ENCODE results near the gene OLFML2A. TPM values are rescaled to one million over a fixed set of nuclear protein-coding genes. Genes with fewer than 3 reads are reported as not detected.

Gene OLFML2A
- total RNA-seq, 2 experiments from 2014 or later = 4.4 to 6.7 TPM

DNA sequence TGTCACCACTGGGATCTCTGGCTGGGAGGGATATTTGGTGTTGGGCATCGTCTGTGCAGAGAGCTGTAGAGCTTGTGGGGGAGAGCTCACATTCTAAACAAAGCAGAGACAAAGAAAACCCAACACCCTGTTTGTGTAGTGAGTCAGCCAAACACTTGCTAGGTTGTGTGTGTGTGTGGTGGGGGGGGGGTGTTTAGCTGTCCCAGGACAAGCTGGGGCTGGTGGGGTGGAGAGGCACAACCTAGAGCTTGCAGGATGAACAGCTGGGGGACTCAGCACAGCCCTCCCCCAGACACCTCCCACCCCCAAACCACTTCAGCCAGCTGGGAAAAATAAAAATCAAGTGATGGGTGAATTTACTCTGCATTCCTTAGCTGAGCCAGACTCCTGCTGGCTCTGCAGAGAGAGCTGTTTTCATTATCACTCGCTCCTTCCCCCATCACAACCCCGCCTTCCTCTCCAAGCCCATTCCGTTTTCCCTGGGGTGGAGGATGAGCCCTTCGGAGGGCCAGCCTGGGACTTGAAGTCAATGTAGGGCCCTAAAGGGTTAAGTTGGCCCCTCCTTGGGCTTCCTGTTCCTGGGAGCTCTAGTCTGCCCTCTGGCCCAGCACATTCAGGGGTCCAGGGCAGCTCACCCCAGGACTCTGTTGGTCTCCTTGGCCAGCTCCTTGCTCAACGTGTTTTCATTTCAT lies 2.6 kb downstream of the OLFML2A start:
- H3K79me2 ChIP-seq (ENCODE audit: insufficient read depth, low read depth, low read length) = no peaks in the 10 kb centered on the region
- peaks cover 19% of the 10 kb centered on the region for H3K4me1 ChIP-seq (ENCODE audit: insufficient read depth, low read length, poor library complexity, severe bottlenecking)
- no TSS peak for BruUV-seq (replicated peaks)
- no peak overlapping the region for H3K4me2 ChIP-seq (ENCODE audit: low read length)
- ChIA-PET POLR2A (interaction anchor here (0.5 to 1.6 kb wide), 3 partner anchors 10 to 543 kb away, joined by 3 to 5 read pairs (median 5); no protein-coding TSS in a partner anchor), CTCF (ENCODE audit: unreplicated experiment) (interaction anchor here (0.8 to 1.1 kb wide), 3 partner anchors 9 to 114 kb away, joined by 3 to 4 read pairs (median 3); partner anchors contain the start of genes ARPC5L, NR6A1 and RPL35)
- no peak for DNase-seq (ENCODE audit: low spot score)
- H3K9me3 ChIP-seq (ENCODE audit: low read length) = no peaks in the 10 kb centered on the region
- H2AFZ ChIP-seq (ENCODE audit: low read length) = no peak overlapping the region
- TF ChIP-seq, protein P1, sequence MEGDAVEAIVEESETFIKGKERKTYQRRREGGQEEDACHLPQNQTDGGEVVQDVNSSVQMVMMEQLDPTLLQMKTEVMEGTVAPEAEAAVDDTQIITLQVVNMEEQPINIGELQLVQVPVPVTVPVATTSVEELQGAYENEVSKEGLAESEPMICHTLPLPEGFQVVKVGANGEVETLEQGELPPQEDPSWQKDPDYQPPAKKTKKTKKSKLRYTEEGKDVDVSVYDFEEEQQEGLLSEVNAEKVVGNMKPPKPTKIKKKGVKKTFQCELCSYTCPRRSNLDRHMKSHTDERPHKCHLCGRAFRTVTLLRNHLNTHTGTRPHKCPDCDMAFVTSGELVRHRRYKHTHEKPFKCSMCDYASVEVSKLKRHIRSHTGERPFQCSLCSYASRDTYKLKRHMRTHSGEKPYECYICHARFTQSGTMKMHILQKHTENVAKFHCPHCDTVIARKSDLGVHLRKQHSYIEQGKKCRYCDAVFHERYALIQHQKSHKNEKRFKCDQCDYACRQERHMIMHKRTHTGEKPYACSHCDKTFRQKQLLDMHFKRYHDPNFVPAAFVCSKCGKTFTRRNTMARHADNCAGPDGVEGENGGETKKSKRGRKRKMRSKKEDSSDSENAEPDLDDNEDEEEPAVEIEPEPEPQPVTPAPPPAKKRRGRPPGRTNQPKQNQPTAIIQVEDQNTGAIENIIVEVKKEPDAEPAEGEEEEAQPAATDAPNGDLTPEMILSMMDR (conservative IDR thresholded peaks at IDR 0.05; ENCODE audit: low read length) = no peak
- TF ChIP-seq EZH2phosphoT487 (IDR thresholded peaks at IDR 0.05; ENCODE audit: borderline replicate concordance, low read depth, low read length) = no peak
- H3K36me3 ChIP-seq (ENCODE audit: insufficient read depth, low read length) = no peaks in the 10 kb centered on the region
- H3K4me3 ChIP-seq (ENCODE audit: low read depth, low read length, poor library complexity, severe bottlenecking) = no peak overlapping the region
- H3K27ac ChIP-seq (ENCODE audit: low read depth, low read length, poor library complexity, severe bottlenecking) = no peak overlapping the region
- H4K20me1 ChIP-seq (ENCODE audit: insufficient read depth, low read length) = no peaks in the 10 kb centered on the region
- H3K9me2 ChIP-seq (ENCODE audit: insufficient read depth, low read length) = no peaks in the 10 kb centered on the region
- intact Hi-C loops (cut with micrococcal nuclease; ENCODE audit: unreplicated experiment) = loop anchor here (10.0 kb wide), 1 partner anchor 985 kb away; no protein-coding TSS in a partner anchor

DNA sequence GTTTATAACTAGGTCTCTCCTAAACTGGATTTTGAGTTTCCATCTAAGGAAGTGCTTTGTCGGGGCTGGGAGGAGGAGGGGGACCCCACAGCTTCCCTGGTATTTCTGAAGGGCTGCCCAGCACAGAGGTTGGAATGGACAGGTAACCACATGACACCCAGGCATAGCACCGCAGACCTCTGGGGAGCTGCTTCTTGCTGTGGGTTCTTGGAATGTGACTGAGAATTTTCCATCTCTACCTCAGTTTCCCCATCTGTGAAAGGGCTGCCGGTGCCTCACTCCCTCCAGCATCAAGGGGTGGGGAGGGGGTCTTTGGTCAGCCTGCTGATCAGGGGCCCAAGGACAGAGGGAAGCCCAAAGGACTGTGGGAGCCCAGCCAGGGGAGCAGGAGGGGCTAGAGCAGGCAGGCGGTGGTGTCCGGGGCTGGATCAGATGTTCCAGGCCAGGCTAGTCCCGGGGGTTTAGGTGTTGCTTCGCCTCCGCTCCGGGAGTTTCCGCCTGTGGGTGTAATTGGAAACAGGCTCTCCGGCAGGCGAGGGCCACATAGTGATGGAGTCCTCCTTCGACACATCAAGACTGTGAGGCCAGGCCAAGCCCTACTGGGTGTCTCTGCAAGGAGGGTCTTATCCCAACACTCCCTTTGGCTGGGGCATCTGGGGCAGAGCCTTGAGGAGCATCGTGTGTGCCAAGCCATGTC lies 3.3 kb downstream of the OLFML2A start:
- Histone ChIP-seq H4K20me1 (ENCODE audit: insufficient read depth, low read length) (no peaks in the 10 kb centered on the region), H2AFZ (ENCODE audit: low read length) (no peak overlapping the region), H3K79me2 (ENCODE audit: insufficient read depth, low read depth, low read length) (no peaks in the 10 kb centered on the region), H3K4me2 (ENCODE audit: low read length) (no peak overlapping the region), H3K36me3 (ENCODE audit: insufficient read depth, low read length) (no peaks in the 10 kb centered on the region), H3K9me3 (ENCODE audit: low read length) (no peaks in the 10 kb centered on the region), H3K4me3 (ENCODE audit: low read depth, low read length, poor library complexity, severe bottlenecking) (no peak overlapping the region), H3K9me2 (ENCODE audit: insufficient read depth, low read length) (no peaks in the 10 kb centered on the region), H3K27ac (ENCODE audit: low read depth, low read length, poor library complexity, severe bottlenecking) (no peak overlapping the region), H3K4me1 (ENCODE audit: insufficient read depth, low read length, poor library complexity, severe bottlenecking) (peaks cover 13% of the 10 kb centered on the region)
- no peak for DNase-seq (ENCODE audit: low spot score)
- ChIA-PET POLR2A (interaction anchor here (0.5 to 1.6 kb wide), 2 partner anchors 9 to 542 kb away, joined by 5 read pairs; no protein-coding TSS in a partner anchor), CTCF (ENCODE audit: unreplicated experiment) (interaction anchor here (0.8 to 1.1 kb wide), 3 partner anchors 9 to 114 kb away, joined by 3 to 4 read pairs (median 3); partner anchors contain the start of genes ARPC5L, NR6A1 and RPL35)
- intact Hi-C loops (cut with micrococcal nuclease; ENCODE audit: unreplicated experiment) = no loop called here
- no TSS peak for BruUV-seq (replicated peaks)
- TF ChIP-seq EZH2phosphoT487 (IDR thresholded peaks at IDR 0.05; ENCODE audit: borderline replicate concordance, low read depth, low read length) = no peak
- TF ChIP-seq, protein P1 (conservative IDR thresholded peaks at IDR 0.05; ENCODE audit: low read length) = no peak

All from OCI-LY7 (cell line).